IPS-NIHi7 (cell line): ENCODE results near the gene SYT13.
"Not testable (repeated sequence)": the region's sequence is repeated elsewhere in the genome, so short reads cannot be mapped to it uniquely, and the experiment has no call there.

Experiments used
- DNase-seq: peaks from one replicate; pipeline ENCODE4 v3.0.0; 2012; ENCODE audit warnings: mixed read lengths; ENCODE audit errors: extremely low spot score

The SYT13 gene

DNA sequence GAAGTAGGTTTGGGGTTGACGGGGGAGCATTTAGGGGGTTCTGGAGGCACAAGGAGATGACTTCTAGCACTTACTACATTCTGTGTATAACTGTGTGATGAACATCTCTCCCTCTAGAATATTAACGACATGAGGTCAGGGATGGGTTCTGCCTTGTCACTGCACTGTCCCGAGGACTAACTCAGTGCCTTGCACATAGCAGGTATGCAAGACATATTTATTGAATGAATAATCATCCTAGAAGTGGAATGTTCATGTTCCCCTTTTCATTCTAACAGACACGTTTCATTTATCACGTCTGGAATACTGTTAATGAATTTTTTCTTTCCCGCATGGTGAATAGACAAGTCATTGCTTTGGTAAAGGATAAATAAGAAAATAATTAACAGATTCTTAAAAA, 12.6 kb downstream of the SYT13 start:
- no peak for DNase-seq

DNA sequence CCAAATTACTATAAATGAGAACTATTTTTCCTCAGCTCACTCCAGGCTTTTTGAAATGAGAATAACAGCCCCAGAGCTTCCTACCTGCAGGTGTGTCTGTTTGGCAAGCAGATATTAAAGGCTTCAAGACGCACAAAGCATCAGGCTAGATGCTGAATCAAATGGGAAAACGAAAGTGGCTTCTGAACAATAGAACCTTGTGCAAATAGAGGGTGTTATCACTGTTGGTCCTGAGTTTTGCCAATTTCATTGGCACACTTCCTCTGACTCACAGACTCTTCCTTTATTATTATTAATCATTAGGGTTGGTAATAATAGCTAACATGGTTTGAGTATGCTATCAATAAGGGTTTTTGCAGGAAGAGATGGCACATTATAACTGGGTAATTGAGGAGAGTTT, 13.4 kb downstream of the SYT13 start:
- no peak for DNase-seq

- DNase-seq = no peak
Measured at GRCh38 chr11:45270946-45271716, 15.0 kb downstream of the SYT13 start.

- no peak for DNase-seq
Measured at GRCh38 chr11:45269678-45270077, 16.5 kb downstream of the SYT13 start.

GRCh38 chr11:45267652-45268299, 18.4 kb downstream of the SYT13 start:
- DNase-seq = no peak

- peak; percentile 91 for DNase-seq
Measured at GRCh38 chr11:45267052-45267451, 19.1 kb downstream of the SYT13 start.

DNA sequence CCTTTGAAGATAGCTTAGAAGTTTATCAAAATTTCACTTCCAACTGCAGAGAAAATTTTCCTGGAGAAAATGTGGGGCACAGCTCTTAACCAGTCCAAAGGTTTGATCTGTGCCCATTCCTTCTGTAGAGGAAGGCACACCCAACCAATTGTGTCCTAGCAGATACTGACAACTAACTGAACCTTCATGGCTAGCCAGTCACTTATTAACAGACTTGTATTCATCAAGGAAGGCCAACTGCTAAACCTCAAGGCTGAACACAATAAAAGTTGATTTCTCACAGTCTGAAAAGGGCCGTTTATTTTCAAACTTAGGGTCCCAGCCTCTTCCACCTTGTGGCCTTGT, 19.5 kb downstream of the SYT13 start:
- no peak for DNase-seq

DNA sequence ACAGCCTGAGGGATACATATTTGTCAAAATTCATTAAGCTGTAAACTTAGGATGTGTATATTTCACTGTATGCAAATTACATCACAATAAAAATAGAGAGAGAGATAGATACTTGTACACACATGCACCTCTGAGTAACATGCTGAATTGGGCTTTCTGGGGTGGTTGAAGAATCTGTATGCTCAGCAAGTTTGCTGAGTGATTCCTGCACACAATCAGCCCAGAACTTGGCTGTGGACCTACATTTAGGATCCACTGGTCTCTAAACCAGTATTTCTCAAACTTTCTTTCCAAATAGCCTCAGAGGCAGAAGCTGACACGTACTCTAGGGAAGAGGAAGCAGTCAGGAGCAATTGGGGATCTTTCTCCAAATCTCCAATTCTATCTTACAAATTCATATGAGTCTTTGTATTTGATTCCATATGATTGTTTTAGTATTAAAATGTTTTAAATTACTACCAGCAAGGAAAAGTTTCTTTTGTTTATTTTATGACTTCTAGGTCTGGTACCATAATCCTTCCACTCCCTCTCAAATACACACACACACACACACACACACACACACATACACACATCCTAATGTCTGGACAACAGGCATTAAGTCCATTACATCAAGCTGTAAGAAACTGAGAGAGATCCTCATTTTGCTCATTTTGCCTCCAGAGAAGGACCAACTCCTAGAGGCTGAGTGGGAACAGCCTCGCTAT, 20.0 kb downstream of the SYT13 start:
- DNase-seq = no peak

DNA sequence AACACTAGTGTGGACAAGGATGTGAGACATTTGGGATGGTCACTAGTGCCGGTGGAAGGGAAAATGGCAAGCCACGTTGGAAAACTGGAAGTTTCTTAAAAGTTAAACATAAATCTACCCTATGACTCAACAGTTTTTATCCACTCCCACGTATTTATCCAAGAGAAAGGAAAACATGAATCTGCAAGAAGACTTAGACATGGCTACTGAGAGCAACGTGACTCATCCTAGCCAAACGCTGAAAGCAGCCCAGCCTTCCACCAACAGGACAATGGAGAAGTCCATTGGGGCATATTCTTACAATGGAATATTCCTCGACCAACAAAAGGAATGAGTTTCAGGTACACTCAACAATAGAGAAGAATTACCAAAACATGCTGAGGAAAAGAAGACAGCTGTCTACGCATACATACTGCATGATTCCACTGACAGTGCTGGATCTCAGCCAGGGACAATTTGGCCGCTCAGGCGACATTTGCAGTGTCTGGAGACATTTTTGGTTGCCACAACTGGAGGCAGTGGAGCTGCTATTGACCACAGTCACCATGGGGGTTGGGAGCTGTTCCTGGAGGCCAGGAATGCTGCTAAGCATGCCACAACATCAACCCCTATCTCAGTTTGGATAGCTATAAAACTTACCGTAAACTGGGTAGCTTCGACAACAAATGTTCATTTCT, 21.2 kb downstream of the SYT13 start:
- no peak for DNase-seq

DNA sequence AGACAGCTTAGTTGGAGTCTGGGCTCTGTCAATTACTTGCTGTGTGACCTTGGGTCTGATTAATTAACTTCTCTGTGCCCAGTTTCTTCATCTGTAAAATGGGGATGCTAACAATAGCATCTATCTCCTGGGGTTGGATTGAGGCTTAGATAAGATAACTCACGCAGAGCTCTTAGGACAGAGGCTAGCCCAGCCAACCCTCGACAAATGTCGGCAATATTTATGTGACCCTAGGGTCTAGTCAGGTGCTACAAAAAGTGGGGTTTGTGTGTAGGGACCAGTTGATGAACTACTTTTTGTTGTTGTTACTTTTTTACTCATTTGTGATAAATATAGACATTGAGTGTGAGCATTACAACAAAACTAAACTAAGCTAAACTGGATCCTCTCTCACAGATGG, 22.4 kb downstream of the SYT13 start:
- DNase-seq = no peak

GRCh38 chr11:45262900-45263299, 23.2 kb downstream of the SYT13 start:
- no peak for DNase-seq

- DNase-seq = no peak
Measured at GRCh38 chr11:45260071-45260470, 26.1 kb downstream of the SYT13 start.

DNA sequence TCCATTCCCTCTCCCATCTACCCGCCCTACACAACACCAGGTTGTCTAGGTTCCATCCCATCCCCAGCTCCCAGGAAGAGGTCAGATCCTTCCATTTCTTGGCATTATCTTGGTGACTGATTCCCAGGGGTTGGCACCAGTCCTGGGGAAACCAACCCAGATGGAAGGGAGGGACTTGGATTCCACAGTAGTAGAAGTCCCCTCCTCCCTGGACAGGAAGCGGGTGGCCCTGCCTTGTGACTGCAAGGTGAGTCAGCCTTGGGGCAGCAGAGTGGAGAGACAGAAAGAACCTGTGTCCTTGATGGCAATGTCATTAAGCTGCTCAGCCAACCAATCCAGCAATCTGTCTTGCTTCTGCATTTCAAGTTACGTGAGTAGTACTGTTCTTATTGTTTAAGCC, 26.5 kb downstream of the SYT13 start:
- DNase-seq = no peak

DNA sequence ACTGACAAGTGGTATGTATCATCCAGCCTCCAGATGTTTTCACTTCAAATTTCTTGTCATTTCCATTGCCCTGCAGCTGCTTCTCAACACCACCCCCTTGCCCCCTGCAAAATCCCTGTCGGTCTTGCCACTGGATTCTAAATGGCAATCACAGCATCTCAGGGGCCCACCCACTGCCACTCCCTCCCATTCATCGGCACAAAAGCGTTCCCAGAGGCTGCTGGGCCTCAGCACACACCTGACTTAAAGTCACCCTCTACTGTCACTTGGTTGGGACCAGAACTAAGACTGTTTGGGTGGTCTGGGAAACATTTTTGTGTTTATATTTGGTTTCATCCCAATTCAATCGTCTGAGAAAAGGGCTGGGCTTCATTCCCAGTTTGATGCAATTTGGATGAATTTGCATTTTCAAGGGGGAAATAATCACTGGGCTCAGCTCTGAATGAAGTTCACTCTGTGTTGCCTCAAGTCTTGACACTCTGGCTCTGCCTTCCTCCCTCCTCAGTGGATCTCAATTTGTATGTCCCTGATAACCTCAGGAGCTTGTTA, 27.1 kb downstream of the SYT13 start:
- DNase-seq = no peak

DNA sequence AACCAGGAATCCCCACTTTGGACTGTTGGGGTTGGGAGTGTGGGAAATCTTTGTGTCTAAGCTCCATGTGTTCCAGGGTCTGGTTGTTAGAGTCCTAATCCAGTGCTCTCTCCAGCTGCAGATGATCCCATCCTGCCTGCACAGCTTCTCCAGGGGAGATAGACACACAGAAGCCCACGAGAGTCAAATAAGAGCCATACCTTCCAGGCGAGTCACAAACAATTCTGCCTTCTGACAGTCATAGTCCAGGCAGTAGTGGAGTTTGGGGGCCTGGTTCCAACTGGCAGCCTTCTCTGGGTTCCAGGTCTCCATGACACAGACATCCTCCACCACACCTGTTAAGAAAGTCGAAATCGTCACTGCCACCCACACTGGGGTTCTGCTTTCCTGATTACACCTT, 32.1 kb downstream of the SYT13 start:
- DNase-seq = no peak

DNA sequence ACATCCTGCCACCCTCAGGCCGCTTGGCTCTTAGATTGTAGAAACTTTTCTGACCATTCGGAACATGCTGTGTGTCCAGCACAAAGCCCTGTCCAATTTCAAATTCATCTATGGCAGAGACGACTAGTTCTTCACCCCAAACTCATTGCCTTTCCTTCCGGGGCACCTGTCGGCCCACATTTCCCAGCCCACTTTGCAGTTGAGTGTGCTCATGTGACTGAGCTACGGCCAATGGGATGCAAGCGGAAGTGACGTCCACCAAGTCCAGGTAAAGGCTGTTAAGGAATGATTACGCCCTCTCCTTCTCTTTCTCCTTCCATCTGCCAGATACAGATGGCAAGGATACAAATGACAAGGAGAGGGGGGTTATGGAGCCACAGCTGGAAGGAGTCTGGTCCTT, 32.5 kb downstream of the SYT13 start:
- no peak for DNase-seq

DNA sequence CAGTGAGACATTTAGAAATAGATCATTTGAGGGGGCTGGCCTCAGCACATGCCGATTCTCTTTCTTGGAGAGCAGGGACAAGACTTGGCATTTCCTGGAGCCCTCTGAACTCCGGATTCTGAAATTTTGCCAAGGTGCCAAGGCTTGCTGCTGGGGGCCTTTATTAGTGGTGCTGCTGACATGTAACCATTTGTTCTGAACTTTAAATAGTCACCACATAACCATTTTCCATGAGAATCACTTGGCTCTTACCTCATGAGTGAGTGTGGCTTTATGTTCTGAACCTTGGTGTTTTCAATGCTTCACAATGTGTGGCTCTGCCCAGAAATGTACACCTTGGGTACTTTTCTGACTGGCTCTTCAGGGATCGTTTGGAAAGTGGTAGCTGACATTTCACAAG, 33.3 kb downstream of the SYT13 start:
- no peak for DNase-seq

- DNase-seq = peak; percentile 95
Measured at GRCh38 chr11:45252134-45252856, 33.8 kb downstream of the SYT13 start.

GRCh38 chr11:45250035-45250718, 36.0 kb downstream of the SYT13 start:
- DNase-seq = no peak

DNA sequence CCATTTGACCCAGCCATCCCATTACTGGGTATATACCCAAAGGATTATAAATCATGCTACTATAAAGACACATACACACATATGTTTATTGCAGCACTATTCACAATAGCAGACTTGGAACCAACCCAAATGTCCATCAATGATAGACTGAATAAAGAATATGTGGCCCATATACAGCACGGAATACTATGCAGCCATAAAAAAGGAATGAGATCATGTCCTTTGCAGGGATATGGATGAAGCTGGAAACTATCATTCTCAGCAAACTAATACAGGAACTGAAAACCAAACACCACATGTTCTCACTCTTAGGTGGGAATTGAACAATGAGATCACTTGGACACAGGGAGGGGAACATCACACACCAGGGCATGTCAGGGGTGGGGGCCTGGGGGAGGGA, 36.8 kb downstream of the SYT13 start:
- DNase-seq = not testable (repeated sequence)

DNA sequence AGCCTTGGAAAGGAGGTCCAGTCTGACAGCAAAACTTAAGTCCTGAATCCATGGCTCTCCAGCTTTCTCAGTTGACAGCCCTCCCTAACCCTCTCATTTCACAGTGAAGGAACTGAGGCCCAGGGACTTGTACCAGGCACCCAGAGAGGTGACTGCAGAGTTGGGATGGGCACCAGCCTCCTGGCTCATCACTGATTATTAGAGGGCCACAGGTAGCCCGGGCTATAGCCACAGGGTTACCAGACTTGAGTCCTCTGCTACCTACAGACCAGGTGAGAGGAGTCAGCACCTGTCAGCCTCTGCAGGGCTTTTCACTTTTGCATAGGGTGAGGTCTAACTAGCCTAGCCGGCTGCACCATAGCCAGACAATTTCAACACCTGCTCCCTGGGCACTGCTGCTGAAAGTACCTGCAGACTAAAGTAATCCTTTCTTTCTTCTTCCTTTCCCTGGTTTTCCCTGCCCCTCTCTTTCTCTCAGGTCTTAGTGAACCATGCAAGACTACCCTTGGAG, 37.6 kb downstream of the SYT13 start:
- no peak for DNase-seq
